WTC11 (cell line): ENCODE data around the gene TMEM207. TPM values are rescaled to one million over a fixed set of nuclear protein-coding genes. Genes with fewer than 3 reads are reported as not detected.

Source experiments
- ATAC-seq: fragments of 200-7000 bp; cut with Tn5 transposase; 2 replicates; pipeline ENCODE4 v1.10.0; 2021; ENCODE audit warnings: mild to moderate bottlenecking, moderate library complexity
- CTCF ChIA-PET: fragments of 300-600 bp; sonication (Branson Sonifier 250); formaldehyde crosslinking; loops from one replicate; lab custom pipeline; 2021; ENCODE audit warnings: antibody characterized with exemption; lab: Charles Lee
- POLR2A ChIA-PET: fragments of 350-600 bp; sonication (Branson Sonifier 250); formaldehyde crosslinking; loops from one replicate; lab custom pipeline; 2021; ENCODE audit warnings: antibody characterized with exemption; lab: Charles Lee
- DNase-seq: peaks from one replicate; pipeline ENCODE4 v3.0.0; 2021; ENCODE audit warnings: low spot score
- H3K27ac Mint-ChIP-seq: 2 replicates; pipeline ENCODE4 v1.8.0; 2021; ENCODE audit warnings: mixed read lengths
- H3K27me3 Mint-ChIP-seq: 2 replicates; pipeline ENCODE4 v1.8.0; 2021; ENCODE audit warnings: low read depth, mild to moderate bottlenecking, moderate library complexity, mixed read lengths
- H3K36me3 Mint-ChIP-seq: 2 replicates; pipeline ENCODE4 v1.8.0; 2021; ENCODE audit warnings: mixed read lengths
- H3K4me1 Mint-ChIP-seq: 2 replicates; pipeline ENCODE4 v1.8.0; 2022; ENCODE audit warnings: mixed read lengths
- H3K4me3 Mint-ChIP-seq: 2 replicates; pipeline ENCODE4 v1.8.0; 2021; ENCODE audit warnings: mild to moderate bottlenecking, moderate library complexity, mixed read lengths
- H3K9me3 Mint-ChIP-seq: 2 replicates; pipeline ENCODE4 v1.8.0; 2021; ENCODE audit warnings: mixed read lengths
- ATF6 ChIP-seq: sonication (generic); formaldehyde crosslinking; IDR thresholded peaks from 2 replicates; pipeline ENCODE4 v1.8.1; 2023; ENCODE audit warnings: mild to moderate bottlenecking, missing genetic modification reagents
- ELF4 ChIP-seq: sonication (generic); formaldehyde crosslinking; IDR thresholded peaks from 2 replicates; pipeline ENCODE4 v1.8.1; 2022; ENCODE audit warnings: low read depth, mild to moderate bottlenecking, moderate library complexity, missing genetic modification reagents
- ESRRA ChIP-seq: sonication (generic); formaldehyde crosslinking; IDR thresholded peaks from 2 replicates; pipeline ENCODE4 v1.8.1; 2022; ENCODE audit warnings: mild to moderate bottlenecking, missing genetic modification reagents, borderline replicate concordance
- ETV6 ChIP-seq: sonication (generic); formaldehyde crosslinking; IDR thresholded peaks from 2 replicates; pipeline ENCODE4 v1.8.1; 2022; ENCODE audit warnings: mild to moderate bottlenecking, missing genetic modification reagents
- JAZF1 ChIP-seq: fragments of 250-450 bp; sonication (Bioruptor Pico); IDR thresholded peaks from 2 replicates; pipeline ENCODE4 v1.9.0; 2021; ENCODE audit warnings: moderate library complexity, mild to moderate bottlenecking, inconsistent platforms
- JUN ChIP-seq: sonication (generic); formaldehyde crosslinking; IDR thresholded peaks from 2 replicates; pipeline ENCODE4 v1.8.0; 2023; ENCODE audit warnings: mild to moderate bottlenecking, missing genetic modification reagents
- OVOL2 ChIP-seq: fragments of 250-450 bp; sonication (Bioruptor Pico); IDR thresholded peaks from 2 replicates; pipeline ENCODE4 v1.9.0; 2021; ENCODE audit warnings: mild to moderate bottlenecking, borderline replicate concordance
- PRDM15 ChIP-seq: sonication (generic); formaldehyde crosslinking; IDR thresholded peaks from 2 replicates; pipeline ENCODE4 v1.8.0; 2022; ENCODE audit warnings: missing genetic modification reagents
- RORB ChIP-seq: fragments of 250-450 bp; sonication (Bioruptor Pico); IDR thresholded peaks from 2 replicates; pipeline ENCODE4 v1.9.0; 2021; ENCODE audit warnings: mild to moderate bottlenecking
- SMAD4 ChIP-seq: sonication (generic); formaldehyde crosslinking; IDR thresholded peaks from 2 replicates; pipeline ENCODE4 v1.8.0; 2022; ENCODE audit warnings: mild to moderate bottlenecking, missing genetic modification reagents
- TCF7 ChIP-seq: sonication (generic); formaldehyde crosslinking; IDR thresholded peaks from 2 replicates; pipeline ENCODE4 v1.8.0; 2022; ENCODE audit warnings: mild to moderate bottlenecking, low read depth, missing genetic modification reagents, moderate library complexity
- USF2 ChIP-seq: sonication (generic); formaldehyde crosslinking; IDR thresholded peaks from 2 replicates; pipeline ENCODE4 v1.8.1; 2023; ENCODE audit warnings: mild to moderate bottlenecking, missing genetic modification reagents, moderate library complexity
- ZBTB43 ChIP-seq: sonication (generic); formaldehyde crosslinking; IDR thresholded peaks from 2 replicates; pipeline ENCODE4 v1.8.1; 2023; ENCODE audit warnings: mild to moderate bottlenecking, missing genetic modification reagents
- ZNF232 ChIP-seq: sonication (generic); formaldehyde crosslinking; IDR thresholded peaks from 2 replicates; pipeline ENCODE4 v1.8.0; 2022; ENCODE audit warnings: mild to moderate bottlenecking, missing genetic modification reagents
- ZNF396 ChIP-seq: fragments of 250-450 bp; sonication (Bioruptor Pico); IDR thresholded peaks from 2 replicates; pipeline ENCODE4 v1.8.0; 2021; ENCODE audit warnings: mild to moderate bottlenecking, moderate library complexity, borderline replicate concordance
- ZNF416 ChIP-seq: fragments of 250-450 bp; sonication (Bioruptor Pico); IDR thresholded peaks from 2 replicates; pipeline ENCODE4 v1.9.0; 2021; ENCODE audit warnings: mild to moderate bottlenecking, inconsistent platforms
- ZNF423 ChIP-seq: fragments of 250-450 bp; sonication (Bioruptor Pico); IDR thresholded peaks from 2 replicates; pipeline ENCODE4 v2.1.2; 2022; ENCODE audit warnings: mild to moderate bottlenecking, moderate library complexity
- ZSCAN18 ChIP-seq: fragments of 250-450 bp; sonication (Bioruptor Pico); IDR thresholded peaks from 2 replicates; pipeline ENCODE4 v2.1.2; 2022; ENCODE audit warnings: mild to moderate bottlenecking, moderate library complexity
- total RNA-seq: library from RNA; stranded (reverse); gene quantifications from 3 replicates; pipeline ENCODE4 v1.2.3, GENCODE V29; 2021

Gene TMEM207
- total RNA-seq, 1 experiment from 2014 or later: not detected

- no peak overlapping the region for H3K27ac Mint-ChIP-seq
- no peaks in the 10 kb centered on the region for H3K4me1 Mint-ChIP-seq
- no peak for TF ChIP-seq ZNF416 (CRISPR knock-in tag)
- TF ChIP-seq OVOL2 (CRISPR knock-in tag): no peak
- TF ChIP-seq ESRRA (CRISPR knock-in tag): no peak
- no peak for TF ChIP-seq JUN
- no peak for TF ChIP-seq PRDM15 (CRISPR knock-in tag)
- TF ChIP-seq SMAD4: no peak
- no peak for TF ChIP-seq ATF6 (CRISPR knock-in tag)
- no peak for TF ChIP-seq ELF4 (CRISPR knock-in tag)
- CTCF ChIA-PET: no interaction called here
- POLR2A ChIA-PET: no interaction called here
- DNase-seq: no peak
- no peaks in the 10 kb centered on the region for H3K9me3 Mint-ChIP-seq
- H3K36me3 Mint-ChIP-seq: no peaks in the 10 kb centered on the region
- no peaks in the 10 kb centered on the region for H3K27me3 Mint-ChIP-seq
- H3K4me3 Mint-ChIP-seq: no peak overlapping the region
- ATAC-seq: no peak
These were observed 1.4 kb downstream of the TMEM207 start for GRCh38 chr3:190448256-190448655.

GRCh38 chr3:190446573-190447279, 3.0 kb downstream of the TMEM207 start:
- TF ChIP-seq ZSCAN18 (CRISPR knock-in tag): no peak
- Mint-ChIP-seq H3K27ac (no peak overlapping the region), H3K4me1 (no peaks in the 10 kb centered on the region), H3K36me3 (no peaks in the 10 kb centered on the region), H3K9me3 (no peaks in the 10 kb centered on the region), H3K27me3 (no peaks in the 10 kb centered on the region), H3K4me3 (no peak overlapping the region)
- CTCF ChIA-PET: no interaction called here
- POLR2A ChIA-PET: no interaction called here
- ATAC-seq (no peak), DNase-seq (no peak)

GRCh38 chr3:190444576-190445145, 5.0 kb downstream of the TMEM207 start:
- ChIA-PET CTCF (interaction anchor here (1.6 to 2.5 kb wide), 3 partner anchors 12 to 483 kb away, joined by 5 to 20 read pairs (median 15); partner anchors contain the start of gene CLDN1), POLR2A (interaction anchor here (0.7 kb wide), 1 partner anchor 28 kb away, joined by 3 read pairs; no protein-coding TSS in a partner anchor)
- Mint-ChIP-seq H3K4me1 (no peaks in the 10 kb centered on the region), H3K27me3 (no peaks in the 10 kb centered on the region), H3K36me3 (no peaks in the 10 kb centered on the region), H3K9me3 (no peaks in the 10 kb centered on the region), H3K4me3 (no peak overlapping the region), H3K27ac (no peak overlapping the region)
- TF ChIP-seq ESRRA (CRISPR knock-in tag): no peak
- no peak for TF ChIP-seq ZBTB43
- no peak for TF ChIP-seq ZNF423 (CRISPR knock-in tag)
- no peak for TF ChIP-seq ZNF232 (CRISPR knock-in tag)
- TF ChIP-seq ZSCAN18 (CRISPR knock-in tag): no peak
- TF ChIP-seq RORB (CRISPR knock-in tag): no peak
- no peak for TF ChIP-seq ZNF396 (CRISPR knock-in tag)
- no peak for TF ChIP-seq USF2 (CRISPR knock-in tag)
- TF ChIP-seq JAZF1 (CRISPR knock-in tag): no peak
- no peak for TF ChIP-seq ETV6 (CRISPR knock-in tag)
- TF ChIP-seq TCF7 (CRISPR knock-in tag): no peak
- DNase-seq (no peak), ATAC-seq (no peak)
